Measurements from ENCODE around the gene BRINP2. TPM values are rescaled to one million over a fixed set of nuclear protein-coding genes. Genes with fewer than 3 reads are reported as not detected.

Gene BRINP2
- polyA plus RNA-seq, 3 donors: not detected

DNA sequence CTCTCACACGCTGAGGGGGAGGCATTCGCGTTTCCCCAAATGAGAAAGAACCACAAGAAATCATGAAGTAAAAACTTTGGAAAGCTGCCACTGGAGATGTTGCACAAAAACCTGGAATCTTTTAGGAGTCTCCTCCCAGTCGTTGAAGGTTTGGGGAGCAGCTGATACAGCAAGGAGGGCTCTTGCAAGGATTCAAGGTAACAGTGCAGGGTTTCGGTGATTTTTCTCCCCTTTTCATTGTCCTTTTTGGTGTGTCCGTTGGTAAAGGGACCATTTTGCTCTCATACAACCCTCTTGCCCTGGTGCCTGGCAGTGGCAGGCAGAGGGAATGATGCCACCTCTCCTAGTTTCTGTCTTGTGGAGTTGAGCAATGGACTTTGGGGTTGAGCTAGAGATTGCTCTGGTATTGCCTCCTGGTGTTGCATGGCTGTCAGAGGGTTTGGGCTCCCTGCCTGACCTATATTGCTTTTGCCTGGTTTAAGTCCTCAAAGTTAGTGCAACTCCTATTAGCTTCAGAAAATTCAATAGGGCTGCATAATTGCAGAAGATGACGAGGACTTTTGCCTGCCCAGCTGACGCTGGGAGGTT lies 872 bp downstream of the BRINP2 start:
- Histone ChIP-seq H4K20me1 (ENCODE audit: insufficient read depth, low read length) (no peaks in the 10 kb centered on the region), H3K27ac (ENCODE audit: low read depth in 1 of 2, low read length in 2 of 2) (no peak overlapping the region), H3K9ac (ENCODE audit: insufficient read depth, low read length, poor library complexity, severe bottlenecking) (no peak overlapping the region), H3K4me3 (replicated peaks in 1 of 3; ENCODE audit: low read depth in 2 of 3, low read length in 3 of 3) (no peak overlapping the region), H3K27me3 (ENCODE audit: control insufficient read depth in 2 of 2, insufficient read depth in 2 of 2, low read length in 2 of 2) (peaks cover 30 to 37% of the 10 kb centered on the region in 2 donors), H3K4me2 (replicated peaks; ENCODE audit: extremely low read depth, low read length, poor library complexity, severe bottlenecking) (no peak overlapping the region), H3K4me1 (ENCODE audit: control insufficient read depth in 1 of 2, insufficient read depth in 2 of 2, low read length in 2 of 2) (no peaks in the 10 kb centered on the region), H3K79me2 (ENCODE audit: insufficient read depth, low read length) (no peaks in the 10 kb centered on the region), H3K36me3 (replicated peaks in 1 of 2; ENCODE audit: control insufficient read depth in 1 of 2, insufficient read depth in 2 of 2, low read length in 2 of 2) (no peaks in the 10 kb centered on the region), H3K9me3 (replicated peaks in 1 of 2; ENCODE audit: control insufficient read depth in 1 of 2, insufficient read depth in 1 of 2, low read length in 2 of 2) (peaks cover 0 to 4% of the 10 kb centered on the region in 2 donors), H2AFZ (ENCODE audit: insufficient read depth, low read depth, low read length, poor library complexity, severe bottlenecking) (no peak overlapping the region)
- Mint-ChIP-seq H3K36me3 (no peaks in the 10 kb centered on the region), H3K27me3 (ENCODE audit: low read depth in 3 of 3) (peaks cover 4 to 9% (median 5%) of the 10 kb centered on the region in 3 donors), H3K9me3 (peaks cover 0 to 3% (median 0%) of the 10 kb centered on the region in 7 donors), H3K4me3 (no peak overlapping the region), H3K27ac (no peak overlapping the region), H3K4me1 (no peaks in the 10 kb centered on the region)
- 17% methylated on average over 4 of the region's 8 CpGs for WGBS (ENCODE audit: insufficient coverage)
- TF ChIP-seq CTCF (IDR thresholded peaks at IDR 0.05): no peak
- intact Hi-C loops (cut with micrococcal nuclease): no loop called here
- no peak for DNase-seq

DNA sequence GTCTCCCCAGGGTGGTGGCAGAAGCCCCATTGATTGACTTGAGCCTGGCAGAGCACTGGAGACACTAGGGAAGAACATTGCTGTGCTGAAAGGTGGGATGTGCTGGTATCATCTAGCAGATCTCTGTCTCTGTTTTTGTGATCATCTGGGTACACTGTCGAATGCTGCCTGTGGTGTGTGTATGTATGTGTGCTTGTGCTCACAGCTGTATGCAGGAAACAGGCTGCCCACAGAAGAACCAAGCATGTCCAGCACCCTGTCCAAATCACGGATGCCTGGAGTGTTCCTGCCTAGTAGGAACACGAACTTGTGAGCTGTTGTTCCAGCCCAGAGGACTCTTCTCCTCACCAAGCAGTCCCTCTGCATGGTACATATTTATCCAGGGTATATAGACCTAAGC lies 1.5 kb downstream of the BRINP2 start:
- Histone ChIP-seq H4K20me1 (ENCODE audit: insufficient read depth, low read length) (no peaks in the 10 kb centered on the region), H3K27me3 (ENCODE audit: control insufficient read depth in 2 of 2, insufficient read depth in 2 of 2, low read length in 2 of 2) (peaks cover 30 to 36% of the 10 kb centered on the region in 2 donors), H3K9me3 (replicated peaks in 1 of 2; ENCODE audit: control insufficient read depth in 1 of 2, insufficient read depth in 1 of 2, low read length in 2 of 2) (peaks cover 0 to 4% of the 10 kb centered on the region in 2 donors), H3K27ac (ENCODE audit: low read depth in 1 of 2, low read length in 2 of 2) (no peak overlapping the region), H3K4me1 (ENCODE audit: control insufficient read depth in 1 of 2, insufficient read depth in 2 of 2, low read length in 2 of 2) (no peaks in the 10 kb centered on the region), H3K4me3 (replicated peaks in 1 of 3; ENCODE audit: low read depth in 2 of 3, low read length in 3 of 3) (no peak overlapping the region), H3K36me3 (replicated peaks in 1 of 2; ENCODE audit: control insufficient read depth in 1 of 2, insufficient read depth in 2 of 2, low read length in 2 of 2) (no peaks in the 10 kb centered on the region), H3K4me2 (replicated peaks; ENCODE audit: extremely low read depth, low read length, poor library complexity, severe bottlenecking) (no peak overlapping the region), H3K79me2 (ENCODE audit: insufficient read depth, low read length) (no peaks in the 10 kb centered on the region), H3K9ac (ENCODE audit: insufficient read depth, low read length, poor library complexity, severe bottlenecking) (no peak overlapping the region), H2AFZ (ENCODE audit: insufficient read depth, low read depth, low read length, poor library complexity, severe bottlenecking) (no peak overlapping the region)
- Mint-ChIP-seq H3K36me3 (no peaks in the 10 kb centered on the region), H3K4me1 (no peaks in the 10 kb centered on the region), H3K9me3 (peaks cover 0 to 3% (median 1%) of the 10 kb centered on the region in 7 donors), H3K27ac (no peak overlapping the region), H3K4me3 (peak overlapping the region in 1 of 2 donors; percentile 13), H3K27me3 (ENCODE audit: low read depth in 3 of 3) (peaks cover 4 to 9% (median 5%) of the 10 kb centered on the region in 3 donors)
- DNase-seq: no peak
- intact Hi-C loops (cut with micrococcal nuclease): no loop called here
- 63% methylated on average over 1 of the region's 3 CpGs for WGBS (ENCODE audit: insufficient coverage)
- TF ChIP-seq CTCF (IDR thresholded peaks at IDR 0.05): no peak

Data from CD14-positive monocyte (primary cell).